Measurements from ENCODE around the gene PTK7. TPM values are rescaled to one million over a fixed set of nuclear protein-coding genes. Genes with fewer than 3 reads are reported as not detected.

PTK7 gene
- total and polyA plus RNA-seq, 2 experiments from 2014 or later = 46.1 to 147 TPM

DNA sequence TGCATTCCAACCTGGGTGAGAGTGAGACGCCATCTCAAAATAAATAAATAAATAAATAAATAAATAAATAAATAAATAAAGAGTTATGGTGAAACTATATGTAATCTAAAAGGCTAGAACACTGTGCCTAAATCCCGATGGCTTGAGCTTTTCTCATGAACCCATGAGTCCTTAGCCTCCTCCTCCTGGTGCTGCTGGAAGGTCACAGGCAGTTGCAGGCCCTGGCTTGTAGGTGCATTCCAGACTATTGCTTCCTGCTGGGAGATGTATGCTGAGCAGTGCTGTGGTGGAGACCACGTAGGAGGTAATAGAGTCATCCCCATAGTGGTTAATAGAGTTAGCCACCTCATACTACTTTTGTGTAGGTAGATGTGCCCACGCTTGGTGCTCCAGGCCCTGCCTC, 12.5 kb downstream of the PTK7 start (continued):
- TF ChIP-seq, protein P1, sequence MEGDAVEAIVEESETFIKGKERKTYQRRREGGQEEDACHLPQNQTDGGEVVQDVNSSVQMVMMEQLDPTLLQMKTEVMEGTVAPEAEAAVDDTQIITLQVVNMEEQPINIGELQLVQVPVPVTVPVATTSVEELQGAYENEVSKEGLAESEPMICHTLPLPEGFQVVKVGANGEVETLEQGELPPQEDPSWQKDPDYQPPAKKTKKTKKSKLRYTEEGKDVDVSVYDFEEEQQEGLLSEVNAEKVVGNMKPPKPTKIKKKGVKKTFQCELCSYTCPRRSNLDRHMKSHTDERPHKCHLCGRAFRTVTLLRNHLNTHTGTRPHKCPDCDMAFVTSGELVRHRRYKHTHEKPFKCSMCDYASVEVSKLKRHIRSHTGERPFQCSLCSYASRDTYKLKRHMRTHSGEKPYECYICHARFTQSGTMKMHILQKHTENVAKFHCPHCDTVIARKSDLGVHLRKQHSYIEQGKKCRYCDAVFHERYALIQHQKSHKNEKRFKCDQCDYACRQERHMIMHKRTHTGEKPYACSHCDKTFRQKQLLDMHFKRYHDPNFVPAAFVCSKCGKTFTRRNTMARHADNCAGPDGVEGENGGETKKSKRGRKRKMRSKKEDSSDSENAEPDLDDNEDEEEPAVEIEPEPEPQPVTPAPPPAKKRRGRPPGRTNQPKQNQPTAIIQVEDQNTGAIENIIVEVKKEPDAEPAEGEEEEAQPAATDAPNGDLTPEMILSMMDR (conservative IDR thresholded peaks at IDR 0.05; ENCODE audit: low read depth in 2 of 2) = no peak
- TF ChIP-seq ZNF331 (CRISPR knock-in tag; IDR thresholded peaks at IDR 0.05; ENCODE audit: low read depth) = no peak
- TF ChIP-seq CREB1 (CRISPR knock-in tag; IDR thresholded peaks at IDR 0.05; ENCODE audit: low read depth) = no peak
- TF ChIP-seq ZNF114 (CRISPR knock-in tag; IDR thresholded peaks at IDR 0.05) = no peak
- no peak for TF ChIP-seq STAT1 (IDR thresholded peaks at IDR 0.05; ENCODE audit: unreplicated experiment)

DNA sequence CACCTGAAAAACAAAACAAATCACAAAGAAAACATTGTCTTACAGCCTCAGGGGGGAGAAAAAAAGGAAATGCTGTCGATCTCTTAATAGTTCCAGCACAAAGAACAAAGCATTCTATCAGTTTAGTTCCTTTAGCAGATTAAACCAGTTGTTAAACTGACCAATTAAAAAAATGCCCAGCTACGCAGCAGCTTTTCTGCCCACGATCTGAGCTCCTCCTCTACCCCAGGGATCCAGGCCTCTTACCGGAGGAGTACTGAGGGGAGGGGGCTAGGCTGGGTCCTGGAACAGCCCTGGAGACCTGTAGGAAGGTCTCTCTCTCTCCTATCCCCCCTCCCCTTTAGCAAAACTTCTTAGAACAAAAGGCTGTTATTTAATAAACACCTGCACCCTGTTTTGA, 13.4 kb downstream of the PTK7 start:
- peak overlapping the region; percentile 70 for H3K4me2 ChIP-seq
- H3K36me3 ChIP-seq (ENCODE audit: insufficient read depth) = no peaks in the 10 kb centered on the region
- Mint-ChIP-seq H3K27ac (peak overlapping the region; percentile 92), H3K4me1 (peaks cover 62% of the 10 kb centered on the region), H3K36me3 (ENCODE audit: low read depth) (no peaks in the 10 kb centered on the region; the same call in 2 of the 3 replicates), H3K4me3 (peak overlapping the region; percentile 58), H3K9me3 (no peaks in the 10 kb centered on the region), H3K27me3 (ENCODE audit: insufficient read depth, low read depth, poor library complexity) (peaks cover 5% of the 10 kb centered on the region)
- no peaks in the 10 kb centered on the region for H3K9me2 ChIP-seq (ENCODE audit: insufficient read depth)
- H3K4me1 ChIP-seq (ENCODE audit: insufficient read depth) = peaks cover 52% of the 10 kb centered on the region
- H3K27me3 ChIP-seq (ENCODE audit: insufficient read depth) = no peaks in the 10 kb centered on the region
- H2AFZ ChIP-seq = no peak overlapping the region
- ATAC-seq (peak; percentile 64), DNase-seq (ENCODE audit: low spot score) (peak; percentile 68)
- H3F3A ChIP-seq (replicated peaks; ENCODE audit: low read depth) = peaks cover 16% of the 10 kb centered on the region
- peak overlapping the region; percentile 44 for H3K4me3 ChIP-seq
- peak overlapping the region; percentile 93 for H3K27ac ChIP-seq (ENCODE audit: low read depth)
- peaks cover 6% of the 10 kb centered on the region for H4K20me1 ChIP-seq (replicated peaks; ENCODE audit: insufficient read depth)
- H3K79me2 ChIP-seq (replicated peaks; ENCODE audit: insufficient read depth) = peaks cover 74% of the 10 kb centered on the region
- TF ChIP-seq EZH2phosphoT487 (IDR thresholded peaks at IDR 0.05; ENCODE audit: unreplicated experiment) (no peak), STAT1 (IDR thresholded peaks at IDR 0.05; ENCODE audit: unreplicated experiment) (no peak), POLR2AphosphoS5 (IDR thresholded peaks at IDR 0.05; ENCODE audit: low read depth) (no peak), EZH2 (IDR thresholded peaks at IDR 0.05; ENCODE audit: low read depth, unreplicated experiment) (no peak), JUNB (IDR thresholded peaks at IDR 0.05; ENCODE audit: unreplicated experiment) (no peak), ZNF331 (CRISPR knock-in tag; IDR thresholded peaks at IDR 0.05; ENCODE audit: low read depth) (no peak), ZNF114 (CRISPR knock-in tag; IDR thresholded peaks at IDR 0.05) (no peak), CREB1 (CRISPR knock-in tag; IDR thresholded peaks at IDR 0.05; ENCODE audit: low read depth) (no peak), NANOG (IDR thresholded peaks at IDR 0.05; ENCODE audit: borderline replicate concordance) (no peak)
- TF ChIP-seq, protein P2, sequence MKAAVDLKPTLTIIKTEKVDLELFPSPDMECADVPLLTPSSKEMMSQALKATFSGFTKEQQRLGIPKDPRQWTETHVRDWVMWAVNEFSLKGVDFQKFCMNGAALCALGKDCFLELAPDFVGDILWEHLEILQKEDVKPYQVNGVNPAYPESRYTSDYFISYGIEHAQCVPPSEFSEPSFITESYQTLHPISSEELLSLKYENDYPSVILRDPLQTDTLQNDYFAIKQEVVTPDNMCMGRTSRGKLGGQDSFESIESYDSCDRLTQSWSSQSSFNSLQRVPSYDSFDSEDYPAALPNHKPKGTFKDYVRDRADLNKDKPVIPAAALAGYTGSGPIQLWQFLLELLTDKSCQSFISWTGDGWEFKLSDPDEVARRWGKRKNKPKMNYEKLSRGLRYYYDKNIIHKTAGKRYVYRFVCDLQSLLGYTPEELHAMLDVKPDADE (IDR thresholded peaks at IDR 0.05) = no peak
- TF ChIP-seq, protein P3, sequence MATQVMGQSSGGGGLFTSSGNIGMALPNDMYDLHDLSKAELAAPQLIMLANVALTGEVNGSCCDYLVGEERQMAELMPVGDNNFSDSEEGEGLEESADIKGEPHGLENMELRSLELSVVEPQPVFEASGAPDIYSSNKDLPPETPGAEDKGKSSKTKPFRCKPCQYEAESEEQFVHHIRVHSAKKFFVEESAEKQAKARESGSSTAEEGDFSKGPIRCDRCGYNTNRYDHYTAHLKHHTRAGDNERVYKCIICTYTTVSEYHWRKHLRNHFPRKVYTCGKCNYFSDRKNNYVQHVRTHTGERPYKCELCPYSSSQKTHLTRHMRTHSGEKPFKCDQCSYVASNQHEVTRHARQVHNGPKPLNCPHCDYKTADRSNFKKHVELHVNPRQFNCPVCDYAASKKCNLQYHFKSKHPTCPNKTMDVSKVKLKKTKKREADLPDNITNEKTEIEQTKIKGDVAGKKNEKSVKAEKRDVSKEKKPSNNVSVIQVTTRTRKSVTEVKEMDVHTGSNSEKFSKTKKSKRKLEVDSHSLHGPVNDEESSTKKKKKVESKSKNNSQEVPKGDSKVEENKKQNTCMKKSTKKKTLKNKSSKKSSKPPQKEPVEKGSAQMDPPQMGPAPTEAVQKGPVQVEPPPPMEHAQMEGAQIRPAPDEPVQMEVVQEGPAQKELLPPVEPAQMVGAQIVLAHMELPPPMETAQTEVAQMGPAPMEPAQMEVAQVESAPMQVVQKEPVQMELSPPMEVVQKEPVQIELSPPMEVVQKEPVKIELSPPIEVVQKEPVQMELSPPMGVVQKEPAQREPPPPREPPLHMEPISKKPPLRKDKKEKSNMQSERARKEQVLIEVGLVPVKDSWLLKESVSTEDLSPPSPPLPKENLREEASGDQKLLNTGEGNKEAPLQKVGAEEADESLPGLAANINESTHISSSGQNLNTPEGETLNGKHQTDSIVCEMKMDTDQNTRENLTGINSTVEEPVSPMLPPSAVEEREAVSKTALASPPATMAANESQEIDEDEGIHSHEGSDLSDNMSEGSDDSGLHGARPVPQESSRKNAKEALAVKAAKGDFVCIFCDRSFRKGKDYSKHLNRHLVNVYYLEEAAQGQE (IDR thresholded peaks at IDR 0.05; ENCODE audit: unreplicated experiment) = no peak
- TF ChIP-seq, protein P4, sequence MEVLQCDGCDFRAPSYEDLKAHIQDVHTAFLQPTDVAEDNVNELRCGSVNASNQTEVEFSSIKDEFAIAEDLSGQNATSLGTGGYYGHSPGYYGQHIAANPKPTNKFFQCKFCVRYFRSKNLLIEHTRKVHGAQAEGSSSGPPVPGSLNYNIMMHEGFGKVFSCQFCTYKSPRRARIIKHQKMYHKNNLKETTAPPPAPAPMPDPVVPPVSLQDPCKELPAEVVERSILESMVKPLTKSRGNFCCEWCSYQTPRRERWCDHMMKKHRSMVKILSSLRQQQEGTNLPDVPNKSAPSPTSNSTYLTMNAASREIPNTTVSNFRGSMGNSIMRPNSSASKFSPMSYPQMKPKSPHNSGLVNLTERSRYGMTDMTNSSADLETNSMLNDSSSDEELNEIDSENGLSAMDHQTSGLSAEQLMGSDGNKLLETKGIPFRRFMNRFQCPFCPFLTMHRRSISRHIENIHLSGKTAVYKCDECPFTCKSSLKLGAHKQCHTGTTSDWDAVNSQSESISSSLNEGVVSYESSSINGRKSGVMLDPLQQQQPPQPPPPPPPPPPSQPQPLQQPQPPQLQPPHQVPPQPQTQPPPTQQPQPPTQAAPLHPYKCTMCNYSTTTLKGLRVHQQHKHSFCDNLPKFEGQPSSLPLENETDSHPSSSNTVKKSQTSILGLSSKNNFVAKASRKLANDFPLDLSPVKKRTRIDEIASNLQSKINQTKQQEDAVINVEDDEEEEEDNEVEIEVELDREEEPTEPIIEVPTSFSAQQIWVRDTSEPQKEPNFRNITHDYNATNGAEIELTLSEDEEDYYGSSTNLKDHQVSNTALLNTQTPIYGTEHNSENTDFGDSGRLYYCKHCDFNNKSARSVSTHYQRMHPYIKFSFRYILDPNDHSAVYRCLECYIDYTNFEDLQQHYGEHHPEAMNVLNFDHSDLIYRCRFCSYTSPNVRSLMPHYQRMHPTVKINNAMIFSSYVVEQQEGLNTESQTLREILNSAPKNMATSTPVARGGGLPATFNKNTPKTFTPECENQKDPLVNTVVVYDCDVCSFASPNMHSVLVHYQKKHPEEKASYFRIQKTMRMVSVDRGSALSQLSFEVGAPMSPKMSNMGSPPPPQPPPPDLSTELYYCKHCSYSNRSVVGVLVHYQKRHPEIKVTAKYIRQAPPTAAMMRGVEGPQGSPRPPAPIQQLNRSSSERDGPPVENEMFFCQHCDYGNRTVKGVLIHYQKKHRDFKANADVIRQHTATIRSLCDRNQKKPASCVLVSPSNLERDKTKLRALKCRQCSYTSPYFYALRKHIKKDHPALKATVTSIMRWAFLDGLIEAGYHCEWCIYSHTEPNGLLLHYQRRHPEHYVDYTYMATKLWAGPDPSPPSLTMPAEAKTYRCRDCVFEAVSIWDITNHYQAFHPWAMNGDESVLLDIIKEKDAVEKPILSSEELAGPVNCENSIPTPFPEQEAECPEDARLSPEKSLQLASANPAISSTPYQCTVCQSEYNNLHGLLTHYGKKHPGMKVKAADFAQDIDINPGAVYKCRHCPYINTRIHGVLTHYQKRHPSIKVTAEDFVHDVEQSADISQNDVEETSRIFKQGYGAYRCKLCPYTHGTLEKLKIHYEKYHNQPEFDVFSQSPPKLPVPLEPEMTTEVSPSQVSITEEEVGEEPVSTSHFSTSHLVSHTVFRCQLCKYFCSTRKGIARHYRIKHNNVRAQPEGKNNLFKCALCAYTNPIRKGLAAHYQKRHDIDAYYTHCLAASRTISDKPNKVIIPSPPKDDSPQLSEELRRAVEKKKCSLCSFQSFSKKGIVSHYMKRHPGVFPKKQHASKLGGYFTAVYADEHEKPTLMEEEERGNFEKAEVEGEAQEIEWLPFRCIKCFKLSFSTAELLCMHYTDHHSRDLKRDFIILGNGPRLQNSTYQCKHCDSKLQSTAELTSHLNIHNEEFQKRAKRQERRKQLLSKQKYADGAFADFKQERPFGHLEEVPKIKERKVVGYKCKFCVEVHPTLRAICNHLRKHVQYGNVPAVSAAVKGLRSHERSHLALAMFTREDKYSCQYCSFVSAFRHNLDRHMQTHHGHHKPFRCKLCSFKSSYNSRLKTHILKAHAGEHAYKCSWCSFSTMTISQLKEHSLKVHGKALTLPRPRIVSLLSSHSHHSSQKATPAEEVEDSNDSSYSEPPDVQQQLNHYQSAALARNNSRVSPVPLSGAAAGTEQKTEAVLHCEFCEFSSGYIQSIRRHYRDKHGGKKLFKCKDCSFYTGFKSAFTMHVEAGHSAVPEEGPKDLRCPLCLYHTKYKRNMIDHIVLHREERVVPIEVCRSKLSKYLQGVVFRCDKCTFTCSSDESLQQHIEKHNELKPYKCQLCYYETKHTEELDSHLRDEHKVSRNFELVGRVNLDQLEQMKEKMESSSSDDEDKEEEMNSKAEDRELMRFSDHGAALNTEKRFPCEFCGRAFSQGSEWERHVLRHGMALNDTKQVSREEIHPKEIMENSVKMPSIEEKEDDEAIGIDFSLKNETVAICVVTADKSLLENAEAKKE (CRISPR knock-in tag; IDR thresholded peaks at IDR 0.05) = no peak

All from GM23338 (cell line).